Heart left ventricle (tissue), 16 donors: Measurements from ENCODE around the gene AFG3L2. TPM values are rescaled to one million over a fixed set of nuclear protein-coding genes. Genes with fewer than 3 reads are reported as not detected.
A peak's percentile ranks its signal among the peaks of the same experiment; 100 is the strongest.

Experiments
- ATAC-seq, 4 donors: fragments of 200-7000 bp; cut with Tn5 transposase; one replicate each; pipeline ENCODE4 v1.9.1; 2020 to 2022; ENCODE audit warnings: moderate library complexity in 4 of 4, mild to moderate bottlenecking in 3 of 4, moderate number of reproducible peaks in 1 of 4
- DNase-seq, 5 donors: peaks; one replicate each; pipeline ENCODE4 v3.0.0-alpha.2; 2020
- H3K27ac ChIP-seq, 12 donors: fragments of 200-600 bp; sonication (generic) in 4 of 12; one replicate each; pipeline versions ENCODE4 v1.5.0 to v1.8.0; 2016 to 2022; ENCODE audit warnings: mild to moderate bottlenecking in 2 of 12
- H3K27me3 ChIP-seq, 9 donors: fragments of 200-600 bp; sonication (generic) in 2 of 9; one replicate each; pipeline versions ENCODE4 v1.5.1 to v1.8.0; 2016 to 2022; ENCODE audit warnings: mild to moderate bottlenecking in 3 of 9
- H3K36me3 ChIP-seq, 9 donors: fragments of 200-600 bp; sonication (generic) in 2 of 9; one replicate each; pipeline versions ENCODE4 v1.5.0 to v1.8.0; 2018 to 2022; ENCODE audit warnings: mild to moderate bottlenecking in 2 of 9
- H3K4me1 ChIP-seq, 12 donors: fragments of 200-600 bp; sonication (generic) in 4 of 12; one replicate each; pipeline versions ENCODE4 v1.5.0 to v1.8.0; 2016 to 2022; ENCODE audit warnings: mild to moderate bottlenecking in 3 of 12
- H3K4me3 ChIP-seq, 12 donors: fragments of 200-600 bp; sonication (generic) in 4 of 12; one replicate each; pipeline versions ENCODE4 v1.5.0 to v1.8.0; 2017 to 2022; ENCODE audit warnings: mild to moderate bottlenecking in 9 of 12, moderate library complexity in 4 of 12
- H3K9me3 ChIP-seq, 12 donors: fragments of 200-600 bp; sonication (generic) in 4 of 12; one replicate each; pipeline versions ENCODE4 v1.5.0 to v1.8.0; 2016 to 2022; ENCODE audit warnings: mild to moderate bottlenecking in 1 of 12
- POLR2A ChIP-seq, 2 donors: fragments of 450-650 bp; IDR thresholded peaks; one replicate each; pipeline ENCODE4 v1.6.1; 2017; ENCODE audit warnings: antibody characterized with exemption in 2 of 2, mild to moderate bottlenecking in 2 of 2, moderate library complexity in 2 of 2
- WGBS, 4 donors: extraction: QIAGEN DNeasy Blood & Tissue Kit in 2 of 4; methylation state at CpG; one replicate each; pipeline versions ENCODE4 v1.1.5 to v1.1.7; 2013 to 2018; 5-methylcytosine and 5-hydroxymethylcytosine counted together
- intact Hi-C, 10 donors: fragments of 100-400 bp; cut with DNase I; formaldehyde crosslinking; loops; one replicate each; pipeline versions ENCODE4 v1.11.1 to v1.14.2; 2022
- polyA plus RNA-seq, 2 donors: library from polyadenylated mRNA; stranded (reverse); fragments of 200-250 nt; gene quantifications; one replicate each; pipeline ENCODE4 v1.2.3, GENCODE V29; 2013
- total RNA-seq, 9 donors: library from RNA; depleted of rRNA in 2 of 9; stranded (reverse); fragments of >200 nt in 2 of 9; fragmentation: NEBNext Ultra II Directional in 3 of 9; extraction: Animal tissue kit (Norgen Biotek cat#: 25700) in 3 of 9; gene quantifications; one replicate each; pipeline versions ENCODE4 v1.1.0 to v1.2.4, GENCODE V29; 2016 to 2023
- TF ChIP-seq, protein P1 (sequence below), 12 donors: fragments of 200-600 bp; sonication (generic) in 4 of 12; IDR thresholded peaks; one replicate each; pipeline versions ENCODE4 v1.5.0 to v1.8.0; 2018 to 2022; ENCODE audit warnings: antibody characterized with exemption in 12 of 12, mild to moderate bottlenecking in 5 of 12
- donor health status: ischemic (EF 13 %, LVEDD 7.1; RV severe dilation, severe dysfunction).
- donor health status: healthy with polysubstance abuse.
- donor health status: DM: no; HTN: yes; CAD: no.
- donor health status: DM: no; HTN: no; CAD: no.
- donor health status: ischemic (EF 25% LVEDD 6.9; RV normal size, moderate dysfunction).
- donor health status: ischemic (EF 25% LVEDD 5.7; RV mildly dilated, moderate dysfunction).
- donor health status: healthy.
- donor health status: DM: yes; HTN: yes; CAD: no.
- donor health status: ischemic (EF 35%, LVEDD 5.7; RV mildly dilated, moderate dysfunction).
- donor health status: nonischemic (EF 11% LVEDD 7.7; RV severe dilation, severe dysfunction).
- donor health status: DM: yes; HTN: yes; CAD: no.
- donor health status: PGD.
- donor health status: ischemic (EF 29% LVEDD 5.4; RV normal size, mild dysfunction).
- donor health status: nonischemic (EF 23%, LVEDD 6.1; RV moderate dilation, normal function).

The AFG3L2 gene
- total and polyA plus RNA-seq, 11 donors, result 59.9 to 174 (median 138) TPM

DNA sequence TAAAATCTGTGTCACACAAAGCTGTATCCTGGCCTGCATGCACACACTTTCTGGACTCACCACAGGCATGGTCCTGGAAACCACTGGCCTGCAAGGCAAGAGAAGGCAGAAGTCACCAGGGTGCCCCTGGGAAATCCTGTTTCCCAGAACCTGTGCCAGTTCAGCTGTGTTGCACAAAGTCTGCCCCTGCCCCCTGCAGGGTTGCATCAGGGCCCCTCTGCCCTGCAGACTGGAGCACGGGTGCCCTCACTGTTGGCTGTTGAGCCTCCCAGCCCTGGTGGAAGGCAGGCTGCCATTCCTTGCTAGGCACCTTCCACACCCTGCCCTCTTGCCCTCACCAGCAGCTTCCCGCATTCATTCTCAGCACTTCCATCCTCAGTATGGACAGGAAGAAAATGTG is 86.9 kb downstream of the AFG3L2 start:
- H3K36me3 ChIP-seq, result no peaks in the 10 kb centered on the region
- intact Hi-C loops, result no loop called here
- no peaks in the 10 kb centered on the region for H3K9me3 ChIP-seq
- WGBS, 4 donors, result 86 to 96% (median 92%) methylated on average over 2 of the region's 2 CpGs
- TF ChIP-seq, protein P1, sequence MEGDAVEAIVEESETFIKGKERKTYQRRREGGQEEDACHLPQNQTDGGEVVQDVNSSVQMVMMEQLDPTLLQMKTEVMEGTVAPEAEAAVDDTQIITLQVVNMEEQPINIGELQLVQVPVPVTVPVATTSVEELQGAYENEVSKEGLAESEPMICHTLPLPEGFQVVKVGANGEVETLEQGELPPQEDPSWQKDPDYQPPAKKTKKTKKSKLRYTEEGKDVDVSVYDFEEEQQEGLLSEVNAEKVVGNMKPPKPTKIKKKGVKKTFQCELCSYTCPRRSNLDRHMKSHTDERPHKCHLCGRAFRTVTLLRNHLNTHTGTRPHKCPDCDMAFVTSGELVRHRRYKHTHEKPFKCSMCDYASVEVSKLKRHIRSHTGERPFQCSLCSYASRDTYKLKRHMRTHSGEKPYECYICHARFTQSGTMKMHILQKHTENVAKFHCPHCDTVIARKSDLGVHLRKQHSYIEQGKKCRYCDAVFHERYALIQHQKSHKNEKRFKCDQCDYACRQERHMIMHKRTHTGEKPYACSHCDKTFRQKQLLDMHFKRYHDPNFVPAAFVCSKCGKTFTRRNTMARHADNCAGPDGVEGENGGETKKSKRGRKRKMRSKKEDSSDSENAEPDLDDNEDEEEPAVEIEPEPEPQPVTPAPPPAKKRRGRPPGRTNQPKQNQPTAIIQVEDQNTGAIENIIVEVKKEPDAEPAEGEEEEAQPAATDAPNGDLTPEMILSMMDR (IDR thresholded peaks at IDR 0.05), result no peak
- no peak for TF ChIP-seq POLR2A (IDR thresholded peaks at IDR 0.05)
- ATAC-seq (no peak), DNase-seq (peak in 1 of 5 donors; percentile 37)
- no peak overlapping the region for H3K27ac ChIP-seq
- peaks cover 0 to 21% (median 14%) of the 10 kb centered on the region in 12 donors for H3K4me1 ChIP-seq
- H3K27me3 ChIP-seq, result peaks cover 0 to 15% (median 0%) of the 10 kb centered on the region in 9 donors
- H3K4me3 ChIP-seq, result no peak overlapping the region

DNA sequence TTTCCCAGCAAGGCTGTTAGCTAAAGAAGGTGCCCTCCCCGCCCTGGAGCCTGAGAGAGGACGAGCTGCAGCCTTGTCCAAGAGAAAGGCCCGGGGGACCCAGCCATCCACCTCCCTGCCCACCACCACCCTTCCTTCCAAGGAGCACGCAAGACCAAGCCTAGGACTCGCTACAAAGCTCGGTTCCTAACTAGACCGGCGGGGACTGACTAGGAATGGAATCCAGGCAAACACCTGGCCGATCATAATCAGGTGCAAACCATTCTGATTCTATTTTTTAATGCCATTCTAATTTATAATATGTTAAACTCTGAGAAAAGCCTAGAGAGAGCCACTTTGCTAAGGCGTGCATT is 88.6 kb downstream of the AFG3L2 start:
- Histone ChIP-seq H3K4me3 (peak overlapping the region; percentile 10 to 67 (median 51)), H3K4me1 (peaks cover 0 to 21% (median 14%) of the 10 kb centered on the region in 12 donors), H3K9me3 (no peaks in the 10 kb centered on the region), H3K27me3 (peaks cover 0 to 15% (median 0%) of the 10 kb centered on the region in 9 donors), H3K36me3 (no peaks in the 10 kb centered on the region), H3K27ac (peak overlapping the region in 9 of 12 donors; percentile 37 to 84 (median 74))
- intact Hi-C loops, result loop anchor here in 3 of 10 donors (2.0 to 10.0 kb wide), 2 partner anchors 20 to 86 kb away; partner anchors contain the start of genes AFG3L2 (in 2 of the 3) and TUBB6 (in 1 of the 3)
- ATAC-seq, result peak in 3 of 4 donors; percentile 2 to 25 (median 14)
- 7 to 12% (median 9%) methylated on average over 10 of the region's 10 CpGs for WGBS, 4 donors
- no peak for DNase-seq
- no peak for TF ChIP-seq POLR2A (IDR thresholded peaks at IDR 0.05)
- TF ChIP-seq, protein P1 (IDR thresholded peaks at IDR 0.05), result no peak

DNA sequence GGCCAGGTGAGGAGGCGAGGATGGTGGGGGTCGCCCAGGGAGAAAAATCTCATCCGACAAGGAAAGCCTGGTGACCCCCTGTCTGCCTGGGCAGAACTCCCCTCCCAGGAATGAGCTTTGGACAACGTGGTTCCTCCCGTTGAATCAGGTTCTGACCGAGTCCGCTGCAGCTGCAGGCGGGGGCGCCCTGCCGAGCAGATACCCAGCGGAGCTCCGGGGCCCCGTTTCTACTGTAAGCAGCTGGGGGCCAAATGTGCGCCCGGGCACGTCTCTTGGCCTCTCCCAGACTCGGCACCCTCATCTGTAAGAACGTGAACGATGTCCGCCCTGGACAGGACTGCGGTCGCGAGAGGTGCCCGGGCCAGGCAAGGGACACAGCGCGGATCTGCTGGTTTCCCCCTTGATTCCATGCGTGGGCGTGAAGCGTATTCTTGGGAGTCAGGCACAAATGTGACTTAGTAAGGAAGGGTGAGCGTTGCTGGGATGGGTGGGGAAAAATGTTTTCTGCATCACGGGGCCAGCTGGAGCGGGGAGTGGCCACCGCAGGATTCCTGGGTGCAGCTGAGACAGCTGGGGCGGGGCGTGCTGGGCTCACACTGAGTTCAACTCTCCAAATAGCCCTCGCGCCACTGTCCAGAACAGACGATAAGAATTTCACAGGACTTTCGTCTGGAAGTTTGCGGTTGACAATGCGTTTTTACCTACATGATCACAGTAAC is 89.2 kb downstream of the AFG3L2 start:
- Histone ChIP-seq H3K27me3 (peaks cover 0 to 15% (median 0%) of the 10 kb centered on the region in 9 donors), H3K27ac (peak overlapping the region in 10 of 12 donors; percentile 30 to 84 (median 74)), H3K36me3 (no peaks in the 10 kb centered on the region), H3K4me1 (peaks cover 0 to 21% (median 14%) of the 10 kb centered on the region in 12 donors), H3K4me3 (peak overlapping the region; percentile 10 to 67 (median 51)), H3K9me3 (no peaks in the 10 kb centered on the region)
- intact Hi-C loops, result loop anchor here in 3 of 10 donors (2.0 to 10.0 kb wide), 2 partner anchors 21 to 87 kb away; partner anchors contain the start of genes AFG3L2 (in 2 of the 3) and TUBB6 (in 1 of the 3)
- ATAC-seq, result peak; percentile 89 to 94 (median 92)
- peak; percentile 78 to 90 (median 86) for DNase-seq
- TF ChIP-seq, protein P1 (IDR thresholded peaks at IDR 0.05), result no peak
- peak in 1 of 2 donors; percentile 59 for TF ChIP-seq POLR2A (IDR thresholded peaks at IDR 0.05)
- 1 to 3% (median 2%) methylated on average over 36 to 41 of the region's 41 CpGs for WGBS, 4 donors

DNA sequence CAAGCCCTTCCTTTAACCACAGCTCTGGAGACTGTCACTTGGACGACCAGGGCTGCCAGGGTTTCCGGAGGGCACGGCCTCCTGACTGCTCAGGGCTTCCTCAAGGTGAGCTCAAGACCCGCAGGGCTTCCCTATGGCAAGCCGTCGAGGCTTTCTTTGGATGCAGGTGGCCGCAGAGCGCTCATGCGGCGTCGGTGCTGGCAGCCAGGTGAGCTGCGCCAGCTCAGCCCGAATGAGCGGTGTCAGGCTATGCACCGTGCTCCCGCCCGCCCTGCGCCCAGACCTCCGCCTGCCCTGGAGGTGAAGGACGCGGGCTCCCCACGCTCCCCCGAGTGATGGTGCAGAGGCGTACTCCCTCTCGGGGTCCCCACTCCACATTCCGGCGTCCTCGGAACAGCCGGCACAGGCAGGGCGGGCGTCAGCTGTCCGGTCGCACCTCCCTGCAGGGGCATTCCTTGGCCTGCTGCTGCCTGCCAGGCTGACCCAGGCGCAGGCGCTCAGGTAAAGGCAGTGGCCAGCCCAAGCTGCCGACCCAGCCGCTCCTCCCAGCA is 89.8 kb downstream of the AFG3L2 start:
- H3K27me3 ChIP-seq, result peaks cover 0 to 15% (median 0%) of the 10 kb centered on the region in 9 donors
- H3K4me1 ChIP-seq, result peaks cover 0 to 21% (median 14%) of the 10 kb centered on the region in 12 donors
- 43 to 50% (median 45%) methylated on average over 13 to 37 of the region's 37 CpGs for whole genome bisulfite sequencing, 4 donors
- H3K36me3 ChIP-seq, result no peaks in the 10 kb centered on the region
- H3K27ac ChIP-seq, result peak overlapping the region in 9 of 12 donors; percentile 37 to 84 (median 74)
- no peaks in the 10 kb centered on the region for H3K9me3 ChIP-seq
- ATAC-seq (peak; percentile 10 to 52 (median 32)), DNase-seq (peak in 1 of 5 donors; percentile 54)
- peak overlapping the region in 10 of 12 donors; percentile 32 to 67 (median 52) for H3K4me3 ChIP-seq
- TF ChIP-seq, protein P1 (IDR thresholded peaks at IDR 0.05), result no peak
- no peak for TF ChIP-seq POLR2A (IDR thresholded peaks at IDR 0.05)
- intact Hi-C loops, result loop anchor here in 2 of 10 donors (10.0 kb wide), 1 partner anchor 88 kb away; the partner anchor contains the start of gene AFG3L2 (in 2 of the 2)
